GM12878 (cell line): Measurements from ENCODE around the gene PIGS. TPM values are rescaled to one million over a fixed set of nuclear protein-coding genes. Genes with fewer than 3 reads are reported as not detected.

Experiments used
- ATAC-seq: fragments of 200-7000 bp; cut with Tn5 transposase; 3 replicates; pipeline ENCODE4 v1.9.1; 2020; ENCODE audit warnings: mild to moderate bottlenecking, moderate library complexity
- BruUV-seq: library from RNA; stranded (reverse); fragments of 400-500 nt; replicated peaks from 2 replicates; lab custom pipeline; 2021; lab: Mats Ljungman, UMichigan
- CTCF ChIA-PET: fragments of 300-600 bp; sonication (Branson Sonifier 250); formaldehyde crosslinking; extraction: SDS; loops from one replicate; lab custom pipeline; 2021; ENCODE audit warnings: inconsistent platforms; lab: Yijun Ruan, JAX
- POLR2A ChIA-PET: fragments of 350-600 bp; formaldehyde crosslinking; extraction: SDS; loops from one replicate; lab custom pipeline; 2021; ENCODE audit warnings: inconsistent platforms; lab: Charles Lee
- RAD21 ChIA-PET: fragments of 300-600 bp; sonication (Branson Sonifier 250); formaldehyde crosslinking; loops from one replicate; lab custom pipeline; 2023; ENCODE audit warnings: antibody characterized with exemption; ENCODE audit not compliant: unreplicated experiment; lab: Charles Lee
- SMC1A ChIA-PET: fragments of 300-600 bp; sonication (Branson Sonifier 250); formaldehyde crosslinking; loops from one replicate; lab custom pipeline; 2023; ENCODE audit not compliant: unreplicated experiment, uncharacterized antibody; lab: Charles Lee
- DNase-seq: peaks from one replicate; pipeline ENCODE4 v3.0.0-alpha.2; 2011; ENCODE audit warnings: low read depth, low spot score
- FAIRE-seq: peaks from 3 replicates; lab custom pipeline; 2011; peaks lifted over from hg19 to GRCh38; lab: Jason Lieb, UNC
- H2AFZ ChIP-seq: 2 replicates; pipeline ENCODE4 v1.6.0; 2011; ENCODE audit warnings: low read depth, low read length, control low read depth; ENCODE audit not compliant: control insufficient read depth
- H3K27ac ChIP-seq: 2 replicates; pipeline ENCODE4 v1.5.1; 2011; ENCODE audit warnings: control low read depth; ENCODE audit not compliant: control insufficient read depth, insufficient read depth
- H3K27me3 ChIP-seq, 2 experiments: replicated peaks in 1 of 2; 2 replicates each; pipeline versions ENCODE4 v1.6.0 to v1.6.1; 2011; ENCODE audit warnings: low read length in 1 of 2; ENCODE audit not compliant: control insufficient read depth in 2 of 2, insufficient read depth in 2 of 2
- H3K36me3 ChIP-seq, 2 experiments: 2 replicates each; pipeline ENCODE4 v1.5.1; 2011; ENCODE audit warnings: low read length in 1 of 2; ENCODE audit not compliant: control insufficient read depth in 2 of 2, insufficient read depth in 2 of 2
- H3K4me1 ChIP-seq: 2 replicates; pipeline ENCODE4 v1.6.1; 2011; ENCODE audit warnings: mild to moderate bottlenecking, low read length, moderate library complexity, mixed read lengths; ENCODE audit not compliant: control insufficient read depth, insufficient read depth
- H3K4me2 ChIP-seq: 2 replicates; pipeline ENCODE4 v1.6.0; 2011; ENCODE audit warnings: control low read depth; ENCODE audit not compliant: control insufficient read depth, insufficient read depth
- H3K4me3 ChIP-seq: fragments of 200-600 bp; sonication (generic); 2 replicates; pipeline ENCODE4 v1.5.1; 2016
- H3K79me2 ChIP-seq: 2 replicates; pipeline ENCODE4 v1.6.0; 2011; ENCODE audit warnings: low read length; ENCODE audit not compliant: control insufficient read depth, insufficient read depth
- H3K9ac ChIP-seq: 2 replicates; pipeline ENCODE4 v1.8.0; 2011; ENCODE audit warnings: low read length, control low read depth, mixed read lengths; ENCODE audit not compliant: control insufficient read depth, insufficient read depth
- H3K9me3 ChIP-seq: replicated peaks from 3 replicates; pipeline ENCODE4 v1.5.1; 2011; ENCODE audit warnings: mild to moderate bottlenecking, low read length; ENCODE audit not compliant: control insufficient read depth, insufficient read depth
- H4K20me1 ChIP-seq: 2 replicates; pipeline ENCODE4 v1.6.0; 2011; ENCODE audit not compliant: control insufficient read depth, insufficient read depth
- ATF3 ChIP-seq: IDR thresholded peaks from 2 replicates; pipeline ENCODE4 v1.6.1; 2011; ENCODE audit warnings: low read depth, mild to moderate bottlenecking, low read length, moderate library complexity, borderline replicate concordance; ENCODE audit errors: extremely low read depth
- BCL3 ChIP-seq: IDR thresholded peaks from 2 replicates; pipeline ENCODE4 v1.6.1; 2011; ENCODE audit warnings: borderline replicate concordance, low read depth, mild to moderate bottlenecking, moderate library complexity, low read length; ENCODE audit not compliant: insufficient read depth, poor library complexity, severe bottlenecking
- E2F8 ChIP-seq: fragments of 450-650 bp; IDR thresholded peaks from 2 replicates; pipeline ENCODE4 v1.6.1; 2018; ENCODE audit warnings: mild to moderate bottlenecking, low read depth, moderate library complexity; ENCODE audit not compliant: partially characterized antibody
- FOXM1 ChIP-seq: IDR thresholded peaks from 2 replicates; pipeline ENCODE4 v1.6.1; 2012; ENCODE audit warnings: low read depth, mild to moderate bottlenecking, inconsistent platforms, low read length, moderate library complexity
- KAT2A ChIP-seq: conservative IDR thresholded peaks from 2 replicates; pipeline ENCODE4 v1.6.1; 2011; ENCODE audit warnings: low read depth, low read length; ENCODE audit not compliant: control insufficient read depth
- NR2C1 ChIP-seq: fragments of 450-650 bp; IDR thresholded peaks from 2 replicates; pipeline ENCODE4 v1.6.1; 2017; ENCODE audit warnings: antibody characterized with exemption, mild to moderate bottlenecking, moderate library complexity
- PAX8 ChIP-seq: fragments of 450-650 bp; IDR thresholded peaks from 2 replicates; pipeline ENCODE4 v1.6.1; 2017; ENCODE audit warnings: mild to moderate bottlenecking, moderate library complexity
- PKNOX1 ChIP-seq: fragments of 450-650 bp; IDR thresholded peaks from 2 replicates; pipeline ENCODE4 v1.6.1; 2016; ENCODE audit warnings: mild to moderate bottlenecking
- SMC3 ChIP-seq: IDR thresholded peaks from 2 replicates; pipeline ENCODE4 v1.6.1; 2011; ENCODE audit warnings: low read length, improper control_type of control experiment, borderline replicate concordance
- SPI1 ChIP-seq: IDR thresholded peaks from 2 replicates; pipeline ENCODE4 v1.6.1; 2011; ENCODE audit warnings: low read depth, mild to moderate bottlenecking, low read length, moderate library complexity, borderline replicate concordance; ENCODE audit not compliant: insufficient read depth
- WGBS: methylation state at CpG from one replicate; pipeline ENCODE4 v1.1.6; 2016; ENCODE audit warnings: low lambda C conversion rate; ENCODE audit not compliant: insufficient replicate concordance, insufficient coverage; ENCODE audit errors: missing lambda C conversion rate; 5-methylcytosine and 5-hydroxymethylcytosine counted together
- in situ Hi-C: fragments of 300-500 bp; cut with MboI; formaldehyde crosslinking; loops from 9 replicates; pipeline ENCODE4 v1.14.3; 2018; ENCODE audit warnings: mixed read lengths
- intact Hi-C: fragments of 100-400 bp; cut with micrococcal nuclease; formaldehyde crosslinking; loops from one replicate; pipeline ENCODE4 v1.14.2; 2022; ENCODE audit not compliant: unreplicated experiment
- polyA plus RNA-seq, 11 experiments: library from polyadenylated mRNA; depleted of rRNA in 4 of 11; unstranded in 6 of 11; stranded (reverse) in 5 of 11; fragments of >200 nt; fragmentation: Nextera tagmentation in 4 of 11; fragmentation: Illumina TruSeq in 1 of 11; extraction: Ambion mirVana in 4 of 11; extraction: Trizol in 1 of 11; gene quantifications; 1 replicate in 1 of 11; 2 replicates in 10 of 11; pipeline versions ENCODE4 v1.2.1 to v1.2.3, GENCODE V29; 2011 to 2016; ENCODE audit warnings: inconsistent platforms in 2 of 11, missing spikeins in 2 of 11, low read depth in 1 of 11
- total RNA-seq, 4 experiments: library from RNA; depleted of rRNA in 3 of 4; stranded (reverse); fragments of >200 nt in 3 of 4; fragmentation: Illumina TruSeq in 1 of 4; extraction: Trizol in 1 of 4; gene quantifications; 2 replicates each; pipeline versions ENCODE4 v1.2.1 to v1.2.3, GENCODE V29; 2013 to 2021

Gene PIGS
- total and polyA plus RNA-seq, 10 of the 15 experiments (the other 5 are each of a cell fraction or from before 2014, with no cell fraction given), result 27.5 to 73.7 (median 50.7) TPM

GRCh38 chr17:28584434-28584833 is 13.1 kb upstream of the PIGS start:
- ChIA-PET RAD21 (no interaction called here), SMC1A (interaction anchor here (1.9 kb wide), 1 partner anchor 13 kb away, joined by 4 read pairs; no protein-coding TSS in a partner anchor), POLR2A (no interaction called here), CTCF (interaction anchor here (1.4 kb wide), 1 partner anchor 37 kb away, joined by 3 read pairs; no protein-coding TSS in a partner anchor)
- Histone ChIP-seq H3K36me3 (peaks cover 41 to 46% of the 10 kb centered on the region in 2 experiments), H3K9me3 (no peaks in the 10 kb centered on the region), H3K4me3 (no peak overlapping the region), H3K27me3 (no peaks in the 10 kb centered on the region), H3K27ac (no peak overlapping the region), H3K9ac (no peak overlapping the region), H4K20me1 (no peaks in the 10 kb centered on the region), H3K79me2 (no peaks in the 10 kb centered on the region), H3K4me1 (peaks cover 5% of the 10 kb centered on the region), H3K4me2 (no peak overlapping the region), H2AFZ (no peak overlapping the region)
- FAIRE-seq (no peak), ATAC-seq (no peak), DNase-seq (no peak)
- WGBS, result 96% methylated on average over 3 of the region's 3 CpGs
- no TSS peak for BruUV-seq
- in situ Hi-C loops (no loop called here), intact Hi-C loops (no loop called here)
- TF ChIP-seq ATF3, result no peak
- TF ChIP-seq PAX8, result no peak
- TF ChIP-seq PKNOX1, result no peak
- TF ChIP-seq KAT2A, result no peak
- no peak for TF ChIP-seq FOXM1
- TF ChIP-seq SPI1, result no peak
- TF ChIP-seq BCL3, result no peak
- no peak for TF ChIP-seq NR2C1
- TF ChIP-seq SMC3, result no peak
- no peak for TF ChIP-seq E2F8
